CD14-positive monocyte (primary cell): ENCODE results near the gene JPH2. TPM values are rescaled to one million over a fixed set of nuclear protein-coding genes. Genes with fewer than 3 reads are reported as not detected.

ENCODE experiments used
- DNase-seq, 3 donors: peaks; one replicate each; pipeline ENCODE4 v3.0.0-alpha.2; 2011 to 2022
- H2AFZ ChIP-seq: 2 replicates; pipeline ENCODE4 v1.6.0; 2012; ENCODE audit warnings: mild to moderate bottlenecking, low read depth, low read length, inconsistent platforms; ENCODE audit not compliant: insufficient read depth, poor library complexity, severe bottlenecking
- H3K27ac ChIP-seq, 2 donors: 1 replicate in 1 of 2; 2 replicates in 1 of 2; pipeline ENCODE4 v1.5.1; 2012 to 2013; ENCODE audit warnings: low read length in 2 of 2, control low read depth in 1 of 2, inconsistent platforms in 1 of 2, low read depth in 1 of 2, mild to moderate bottlenecking in 1 of 2
- H3K27me3 ChIP-seq, 2 donors: one replicate each; pipeline versions ENCODE4 v1.6.0 to v1.6.1; 2011 to 2013; ENCODE audit warnings: low read length in 2 of 2; ENCODE audit not compliant: control insufficient read depth in 2 of 2, insufficient read depth in 2 of 2
- H3K36me3 ChIP-seq, 2 donors: replicated peaks in 1 of 2; 1 replicate in 1 of 2; 2 replicates in 1 of 2; pipeline versions ENCODE4 v1.5.1 to v1.6.1; 2012 to 2013; ENCODE audit warnings: low read length in 2 of 2, control low read depth in 1 of 2, inconsistent platforms in 1 of 2, mild to moderate bottlenecking in 1 of 2; ENCODE audit not compliant: insufficient read depth in 2 of 2, control insufficient read depth in 1 of 2
- H3K4me1 ChIP-seq, 2 donors: 1 replicate in 1 of 2; 2 replicates in 1 of 2; pipeline versions ENCODE4 v1.5.1 to v1.6.1; 2012 to 2013; ENCODE audit warnings: low read length in 2 of 2, control low read depth in 1 of 2, inconsistent platforms in 1 of 2, mild to moderate bottlenecking in 1 of 2, moderate library complexity in 1 of 2; ENCODE audit not compliant: insufficient read depth in 2 of 2, control insufficient read depth in 1 of 2
- H3K4me2 ChIP-seq: replicated peaks from 2 replicates; pipeline ENCODE3; 2012; ENCODE audit warnings: low read length, moderate library complexity, mild to moderate bottlenecking; ENCODE audit not compliant: poor library complexity, severe bottlenecking; ENCODE audit errors: extremely low read depth
- H3K4me3 ChIP-seq, 3 experiments: fragments of 200-600 bp in 1 of 3; sonication (generic) in 1 of 3; replicated peaks in 1 of 3; 1 replicate in 2 of 3; 2 replicates in 1 of 3; pipeline ENCODE4 v1.5.1; 2011 to 2013; ENCODE audit warnings: low read length in 3 of 3, mild to moderate bottlenecking in 3 of 3, control low read depth in 2 of 3, low read depth in 2 of 3, inconsistent platforms in 1 of 3, moderate library complexity in 1 of 3
- H3K79me2 ChIP-seq: 2 replicates; pipeline ENCODE4 v1.6.0; 2012; ENCODE audit warnings: mild to moderate bottlenecking, control low read depth, inconsistent platforms, low read length, moderate library complexity; ENCODE audit not compliant: insufficient read depth
- H3K9ac ChIP-seq: 2 replicates; pipeline ENCODE4 v1.6.0; 2017; ENCODE audit warnings: low read length, mild to moderate bottlenecking; ENCODE audit not compliant: insufficient read depth, poor library complexity, severe bottlenecking
- H3K9me3 ChIP-seq, 2 donors: replicated peaks in 1 of 2; 1 replicate in 1 of 2; 2 replicates in 1 of 2; pipeline versions ENCODE4 v1.5.1 to v1.6.1; 2012 to 2013; ENCODE audit warnings: low read length in 2 of 2, control low read depth in 1 of 2; ENCODE audit not compliant: control insufficient read depth in 1 of 2, insufficient read depth in 1 of 2
- H4K20me1 ChIP-seq: 2 replicates; pipeline ENCODE4 v1.6.0; 2012; ENCODE audit warnings: mild to moderate bottlenecking, low read length, control low read depth, moderate library complexity; ENCODE audit not compliant: insufficient read depth
- H3K27ac Mint-ChIP-seq, 7 donors: one replicate each; pipeline ENCODE4 v1.8.0; 2020; ENCODE audit warnings: mild to moderate bottlenecking in 7 of 7, mixed read lengths in 7 of 7, moderate library complexity in 6 of 7, inconsistent platforms in 2 of 7
- H3K27me3 Mint-ChIP-seq, 3 donors: one replicate each; pipeline ENCODE4 v1.8.0; 2021 to 2022; ENCODE audit warnings: low read depth in 3 of 3, mild to moderate bottlenecking in 3 of 3, mixed read lengths in 3 of 3, moderate library complexity in 3 of 3, inconsistent platforms in 1 of 3
- H3K36me3 Mint-ChIP-seq, 2 donors: one replicate each; pipeline ENCODE4 v1.8.0; 2020; ENCODE audit warnings: mixed read lengths in 2 of 2, inconsistent platforms in 1 of 2, mild to moderate bottlenecking in 1 of 2
- H3K4me1 Mint-ChIP-seq: one replicate; pipeline ENCODE4 v1.8.0; 2020; ENCODE audit warnings: mild to moderate bottlenecking, mixed read lengths
- H3K4me3 Mint-ChIP-seq, 2 donors: one replicate each; pipeline ENCODE4 v1.8.0; 2020; ENCODE audit warnings: mild to moderate bottlenecking in 2 of 2, mixed read lengths in 2 of 2, moderate library complexity in 1 of 2
- H3K9me3 Mint-ChIP-seq, 7 donors: one replicate each; pipeline ENCODE4 v1.8.0; 2020 to 2022; ENCODE audit warnings: mixed read lengths in 7 of 7, mild to moderate bottlenecking in 6 of 7, moderate library complexity in 6 of 7, inconsistent platforms in 2 of 7
- CTCF ChIP-seq: fragments of 200-600 bp; IDR thresholded peaks from one replicate; pipeline ENCODE4 v1.8.0; 2022; ENCODE audit warnings: antibody characterized with exemption, mild to moderate bottlenecking
- WGBS: methylation state at CpG from one replicate; pipeline ENCODE4 v1.1.5; 2013; ENCODE audit warnings: missing lambda C conversion rate; ENCODE audit not compliant: insufficient coverage; 5-methylcytosine and 5-hydroxymethylcytosine counted together
- intact Hi-C, 2 donors: fragments of 100-400 bp; cut with micrococcal nuclease; formaldehyde crosslinking; loops; one replicate each; pipeline versions ENCODE4 v1.15.0 to v1.15.1; 2023
- polyA plus RNA-seq, 3 donors: library from polyadenylated mRNA; depleted of rRNA in 1 of 3; unstranded in 2 of 3; stranded (reverse) in 1 of 3; fragments of 300-500 nt in 2 of 3; fragments of >200 nt in 1 of 3; fragmentation: Illumina TruSeq in 2 of 3; gene quantifications; 1 replicate in 2 of 3; 2 replicates in 1 of 3; pipeline ENCODE4 v1.2.3, GENCODE V29; 2012 to 2021

Gene JPH2
- polyA plus RNA-seq, 3 donors = not detected

- H3K4me1 ChIP-seq = no peaks in the 10 kb centered on the region
- H4K20me1 ChIP-seq = no peaks in the 10 kb centered on the region
- peaks cover 0 to 7% of the 10 kb centered on the region in 2 donors for H3K27me3 ChIP-seq
- no peak overlapping the region for H3K27ac ChIP-seq
- no peak overlapping the region for H3K4me3 ChIP-seq
- peaks cover 8 to 25% (median 9%) of the 10 kb centered on the region in 3 donors for H3K27me3 Mint-ChIP-seq
- no peaks in the 10 kb centered on the region for H3K9me3 Mint-ChIP-seq
- 73% methylated on average over 12 of the region's 15 CpGs for WGBS
- no peaks in the 10 kb centered on the region for H3K36me3 Mint-ChIP-seq
- H3K36me3 ChIP-seq = no peaks in the 10 kb centered on the region
- intact Hi-C loops = no loop called here
- H3K4me3 Mint-ChIP-seq = no peak overlapping the region
- H3K4me2 ChIP-seq = no peak overlapping the region
- no peak overlapping the region for H2AFZ ChIP-seq
- H3K4me1 Mint-ChIP-seq = no peaks in the 10 kb centered on the region
- H3K9me3 ChIP-seq = no peaks in the 10 kb centered on the region
- DNase-seq = no peak
- H3K9ac ChIP-seq = no peak overlapping the region
- no peak for TF ChIP-seq CTCF
- H3K79me2 ChIP-seq = no peaks in the 10 kb centered on the region
- H3K27ac Mint-ChIP-seq = no peak overlapping the region
Observed at GRCh38 chr20:44137266-44137801, 49.7 kb downstream of the JPH2 start.

- peaks cover 8 to 25% (median 9%) of the 10 kb centered on the region in 3 donors for H3K27me3 Mint-ChIP-seq
- H3K9me3 Mint-ChIP-seq = no peaks in the 10 kb centered on the region
- no peaks in the 10 kb centered on the region for H3K36me3 Mint-ChIP-seq
- no peaks in the 10 kb centered on the region for H3K4me1 Mint-ChIP-seq
- 80% methylated on average over 6 of the region's 7 CpGs for WGBS
- Histone ChIP-seq H2AFZ (no peak overlapping the region), H3K4me2 (no peak overlapping the region), H3K36me3 (no peaks in the 10 kb centered on the region), H3K4me3 (no peak overlapping the region), H3K27me3 (peaks cover 0 to 7% of the 10 kb centered on the region in 2 donors), H3K27ac (no peak overlapping the region), H3K79me2 (no peaks in the 10 kb centered on the region), H4K20me1 (no peaks in the 10 kb centered on the region), H3K9ac (no peak overlapping the region), H3K9me3 (no peaks in the 10 kb centered on the region), H3K4me1 (no peaks in the 10 kb centered on the region)
- H3K4me3 Mint-ChIP-seq = no peak overlapping the region
- intact Hi-C loops = no loop called here
- DNase-seq = no peak
- no peak overlapping the region for H3K27ac Mint-ChIP-seq
- no peak for TF ChIP-seq CTCF
Observed at GRCh38 chr20:44136579-44137265, 50.3 kb downstream of the JPH2 start.
